HPDE6-E6E7 (cell line): ENCODE measurements around the gene CNBP.
"Not testable (repeated sequence)": the region's sequence is repeated elsewhere in the genome, so short reads cannot be mapped to it uniquely, and the experiment has no call there.

Experiments used
- DNase-seq: peaks from one replicate; pipeline ENCODE4 v3.0.0; 2011; ENCODE audit warnings: missing footprints; ENCODE audit errors: extremely low spot score

CNBP gene

GRCh38 chr3:129183569-129184395 is at the start of gene CNBP:
TSS of gene CNBP (minus strand) at chr3:129183896. CDS start at chr3:129171757, 12,139 bp downstream.
- DNase-seq, result peak; percentile 95

DNA sequence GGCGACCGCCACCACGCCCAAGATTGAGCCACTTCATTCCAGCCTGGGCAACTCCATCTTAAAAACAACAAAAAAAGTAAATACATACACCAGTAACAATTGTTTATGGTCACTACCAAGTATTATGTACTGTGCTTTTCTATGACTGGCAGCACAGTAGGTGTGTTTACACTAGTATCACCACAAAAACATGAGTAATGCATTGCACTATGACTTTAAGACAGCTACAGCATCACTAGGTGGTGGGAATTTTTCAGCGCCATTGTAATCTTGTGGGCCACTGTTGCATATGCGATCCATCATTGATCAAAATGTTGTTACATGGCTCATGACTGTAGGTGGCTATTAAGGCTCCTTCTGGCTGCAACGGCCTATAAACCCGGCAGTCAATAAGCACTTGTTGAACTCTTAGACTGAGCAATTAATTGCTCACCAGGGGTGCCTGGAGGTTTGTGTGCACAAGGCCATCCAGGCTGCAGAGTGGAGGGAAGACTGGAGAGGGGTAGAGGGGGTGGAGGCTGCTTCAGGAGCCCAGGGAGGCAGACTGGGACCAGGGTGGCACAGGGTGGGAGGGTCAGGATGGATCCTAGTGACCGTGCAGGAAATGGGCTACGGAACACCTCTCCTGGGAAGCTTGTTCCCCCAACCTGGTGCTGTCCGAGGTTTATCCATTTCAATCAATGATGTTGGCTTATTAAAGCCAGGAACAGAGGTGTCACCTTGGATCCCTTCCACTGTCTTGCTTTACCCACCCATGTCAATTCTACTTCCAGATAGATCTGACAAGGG is 47.8 kb upstream of the CNBP start:
- DNase-seq, result no peak

DNA sequence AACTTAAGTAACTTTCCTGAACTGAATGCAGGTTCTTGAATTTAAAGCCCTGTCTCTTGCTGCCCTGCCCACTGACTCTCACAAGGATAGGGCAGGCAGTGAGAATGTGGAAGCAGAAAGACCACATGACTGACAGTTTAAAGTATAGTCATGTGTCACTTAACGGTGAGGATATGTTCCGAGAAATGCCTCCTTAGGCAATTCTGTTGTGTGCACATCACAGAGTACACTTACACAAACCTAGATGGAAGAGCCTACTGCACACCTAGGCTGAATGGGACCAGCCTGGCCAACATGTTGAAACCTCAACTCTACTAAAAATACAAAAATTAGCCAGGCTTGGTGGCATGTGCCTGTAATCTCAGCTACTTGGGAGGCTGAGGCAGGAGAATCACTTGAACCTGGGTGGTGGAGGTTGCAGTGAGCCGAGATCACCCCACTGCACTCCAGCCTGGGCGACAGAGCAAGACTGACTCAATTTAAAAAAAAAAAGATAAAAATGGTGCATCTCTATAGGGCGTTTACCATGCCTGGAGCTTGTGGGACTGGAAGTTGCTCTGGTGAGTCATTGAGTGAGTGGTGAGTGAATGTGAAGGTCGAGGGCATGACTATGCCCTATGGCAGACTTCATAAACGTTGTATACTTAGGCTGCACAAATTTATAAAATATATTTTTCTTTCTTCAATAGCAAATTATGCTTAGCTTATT is 46.8 kb upstream of the CNBP start:
- no peak for DNase-seq

DNA sequence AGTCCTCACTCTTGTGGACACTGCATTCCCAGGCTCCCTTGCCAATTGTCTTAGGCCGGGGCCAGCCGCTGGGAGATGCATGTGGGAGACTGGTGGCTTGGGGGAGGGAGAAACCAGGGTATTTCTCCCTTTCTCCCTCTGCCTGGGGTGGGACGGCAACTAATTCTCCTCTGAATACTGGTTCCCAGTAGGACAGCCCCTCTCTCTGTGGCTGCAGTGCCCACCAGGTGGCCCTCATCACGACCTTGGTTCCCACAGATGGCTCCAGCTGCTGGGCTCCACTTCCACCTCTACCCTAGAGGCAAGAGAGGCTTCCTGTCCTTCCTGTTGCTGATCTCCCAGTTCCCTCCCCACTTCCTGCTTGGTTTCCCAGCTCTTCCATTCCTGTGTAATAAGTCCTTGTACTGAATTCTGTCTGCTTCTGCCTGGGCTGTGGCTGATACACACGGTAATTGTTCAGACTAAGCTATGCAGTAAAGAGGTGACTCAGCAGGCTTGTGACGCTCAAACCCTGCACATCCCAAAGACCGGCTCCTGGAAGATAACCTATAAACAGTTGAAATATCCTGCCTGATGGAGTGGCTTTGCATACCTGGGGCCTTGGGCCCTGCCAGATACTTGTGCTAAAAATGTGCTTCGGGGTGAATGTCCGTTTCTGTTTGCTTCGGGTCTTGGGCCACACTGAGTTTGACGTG is 45.3 kb upstream of the CNBP start:
- no peak for DNase-seq

- DNase-seq, result no peak
Observed at GRCh38 chr3:129226374-129226773, 42.7 kb upstream of the CNBP start.

DNA sequence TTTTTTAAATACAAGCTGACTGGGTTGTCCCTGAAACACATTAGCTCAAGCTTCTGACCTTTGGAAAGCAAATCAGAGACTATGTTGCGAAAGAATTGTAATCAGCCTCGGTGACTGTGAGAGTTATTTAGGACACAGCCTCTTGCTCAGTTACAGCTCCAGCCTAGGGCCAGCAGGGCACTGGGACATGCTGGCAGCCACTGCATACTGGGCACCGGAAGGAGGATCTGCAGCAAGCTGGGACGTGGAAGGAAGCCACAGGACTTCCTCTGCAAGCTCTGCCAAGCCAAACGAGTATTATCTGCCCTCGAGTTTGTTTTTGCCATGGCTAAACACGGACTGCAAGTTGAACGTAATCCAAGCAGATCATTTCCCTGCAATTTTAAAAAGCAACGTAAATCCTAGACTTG is 41.3 kb upstream of the CNBP start:
- DNase-seq, result no peak

DNA sequence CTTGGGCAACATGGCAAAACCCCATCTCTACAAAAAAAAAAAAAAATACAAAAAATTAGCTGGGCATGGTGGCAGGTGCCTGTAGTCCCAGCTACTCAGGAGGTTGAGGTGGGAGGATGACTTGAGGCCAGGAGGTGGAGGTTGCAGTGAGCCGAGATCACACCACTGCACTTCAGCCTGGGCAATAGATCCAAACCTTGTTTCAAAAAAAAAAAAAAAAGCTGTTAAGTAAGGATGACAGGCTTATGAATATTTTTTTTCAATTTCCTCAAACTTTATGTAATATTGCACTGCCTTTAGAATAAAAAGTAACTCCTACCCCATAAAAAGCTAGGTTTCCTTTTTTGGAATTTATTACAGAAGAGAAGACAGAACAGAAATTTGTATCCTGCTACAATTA is 40.7 kb upstream of the CNBP start:
- DNase-seq, result not testable (repeated sequence)

- no peak for DNase-seq
Observed at GRCh38 chr3:129218742-129219141, 35.0 kb upstream of the CNBP start.

DNA sequence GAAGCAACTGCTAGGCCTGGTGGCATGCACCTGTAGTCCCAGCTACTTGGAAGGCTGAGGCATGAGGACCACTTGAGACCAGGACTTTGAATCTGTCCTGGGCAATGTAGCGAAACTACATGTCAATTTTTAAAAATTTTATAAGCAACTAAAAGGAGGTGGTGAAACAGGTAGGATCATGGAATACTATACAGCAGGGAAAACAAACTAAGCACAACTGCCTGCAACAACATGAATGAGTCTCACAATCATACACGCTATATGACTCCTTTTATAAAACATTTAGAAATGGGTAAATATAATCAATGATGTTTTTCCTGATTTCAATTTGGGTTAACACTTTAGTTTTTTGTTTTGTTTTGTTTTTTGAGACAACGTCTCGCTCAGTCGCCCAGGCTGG is 29.5 kb upstream of the CNBP start:
- no peak for DNase-seq

- DNase-seq, result peak; percentile 94
Observed at GRCh38 chr3:129211772-129212171, 28.1 kb upstream of the CNBP start.

DNA sequence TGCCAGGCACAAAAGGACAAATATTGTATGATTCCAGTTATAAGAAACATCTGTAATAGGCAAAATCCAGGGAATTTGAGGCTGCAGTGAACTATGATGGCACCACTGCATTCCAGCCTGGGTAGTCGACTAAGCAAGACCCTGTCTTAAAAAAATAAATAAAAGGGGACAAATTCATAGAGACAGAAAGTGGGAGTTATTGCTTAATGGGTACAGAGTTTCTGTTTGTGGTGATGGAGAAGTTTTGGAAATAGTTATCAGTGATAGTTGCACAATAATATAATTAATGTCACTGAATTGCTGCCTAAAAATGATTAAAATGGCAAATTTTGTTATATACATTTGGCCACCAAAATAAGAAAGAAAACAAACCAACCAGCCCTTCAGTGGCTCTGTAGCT is 27.6 kb upstream of the CNBP start:
- no peak for DNase-seq

DNA sequence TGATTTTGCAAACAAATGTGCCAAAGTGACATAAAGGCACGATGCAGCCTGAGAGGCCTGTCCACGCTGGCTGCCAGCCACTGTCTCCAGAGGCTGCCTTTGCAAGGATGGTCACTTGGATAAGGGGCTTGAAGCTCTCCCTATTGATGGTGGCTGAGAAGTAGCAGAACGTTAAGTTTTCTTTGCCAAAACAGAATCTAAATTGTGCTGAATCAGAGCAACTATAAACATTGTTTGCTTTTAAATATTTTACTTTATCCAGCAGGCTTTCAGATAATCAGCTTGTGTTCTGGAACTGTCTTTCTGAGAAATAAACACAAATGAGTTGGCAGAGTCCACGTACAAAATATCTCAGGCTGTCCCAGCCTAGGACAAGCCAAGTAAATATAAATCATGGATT is 23.8 kb upstream of the CNBP start:
- no peak for DNase-seq

- no peak for DNase-seq
Observed at GRCh38 chr3:129205109-129205832, 21.6 kb upstream of the CNBP start.

DNA sequence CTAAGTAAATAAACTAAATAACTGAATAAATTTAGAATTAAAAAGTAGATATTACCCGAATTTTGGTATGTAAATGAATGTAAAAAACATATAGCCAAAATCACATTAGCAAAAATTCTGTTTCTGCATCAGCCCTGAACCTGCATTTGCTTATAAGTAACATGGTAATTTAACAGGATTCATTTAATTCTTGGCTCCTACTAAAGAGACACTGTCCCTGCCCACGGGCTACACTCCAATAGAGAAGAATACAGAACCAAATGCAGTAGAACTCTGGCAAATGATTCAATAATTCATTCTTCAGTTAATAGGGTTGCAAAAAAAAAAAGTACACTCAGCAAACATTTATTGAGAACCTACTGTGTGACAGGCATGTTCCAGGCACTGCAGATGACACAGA is 20.8 kb upstream of the CNBP start:
- no peak for DNase-seq

DNA sequence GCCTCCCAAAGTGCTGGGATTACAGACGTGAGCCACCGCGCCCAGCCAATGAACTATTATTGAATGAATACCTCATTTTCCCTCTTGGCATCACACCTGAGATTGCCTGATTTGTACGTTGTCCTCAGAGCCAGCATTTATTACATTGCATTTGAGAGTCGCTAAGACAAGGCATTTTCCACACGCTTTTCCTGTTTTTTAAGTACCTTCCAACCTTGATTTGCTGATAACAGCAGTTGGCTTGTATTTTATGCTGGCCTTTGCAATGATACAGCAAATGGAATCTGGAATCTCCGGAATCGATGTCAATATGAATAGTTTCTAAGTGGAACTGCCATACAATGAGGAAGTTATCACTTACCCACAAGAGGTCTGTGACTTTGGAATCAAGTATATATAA is 15.7 kb upstream of the CNBP start:
- DNase-seq, result no peak

DNA sequence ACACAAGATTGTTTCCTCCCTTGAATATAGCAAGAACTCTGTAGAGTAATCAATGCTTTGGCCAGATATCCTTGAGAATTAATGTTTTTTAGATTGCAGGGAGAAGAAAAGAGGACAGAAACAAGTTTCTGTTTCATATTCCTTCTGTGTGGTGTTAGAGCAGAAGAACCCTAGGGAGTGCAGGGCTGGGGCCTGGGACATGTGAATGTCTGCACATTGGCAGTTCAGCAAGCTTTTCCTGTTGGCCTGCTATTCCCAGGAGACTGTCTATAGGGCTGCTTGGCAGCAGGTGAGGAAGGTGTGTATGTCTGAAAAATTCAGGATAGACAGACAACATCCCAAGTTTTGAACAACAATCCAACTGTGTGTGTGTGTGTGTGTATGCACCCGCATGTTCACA is 13.6 kb upstream of the CNBP start:
- DNase-seq, result peak; percentile 27

GRCh38 chr3:129196601-129197000 is 12.9 kb upstream of the CNBP start:
- DNase-seq, result no peak

GRCh38 chr3:129195731-129196256 is 12.1 kb upstream of the CNBP start:
- peak; percentile 60 for DNase-seq

- DNase-seq, result not testable (repeated sequence)
Observed at GRCh38 chr3:129189793-129190192, 6.1 kb upstream of the CNBP start.

DNA sequence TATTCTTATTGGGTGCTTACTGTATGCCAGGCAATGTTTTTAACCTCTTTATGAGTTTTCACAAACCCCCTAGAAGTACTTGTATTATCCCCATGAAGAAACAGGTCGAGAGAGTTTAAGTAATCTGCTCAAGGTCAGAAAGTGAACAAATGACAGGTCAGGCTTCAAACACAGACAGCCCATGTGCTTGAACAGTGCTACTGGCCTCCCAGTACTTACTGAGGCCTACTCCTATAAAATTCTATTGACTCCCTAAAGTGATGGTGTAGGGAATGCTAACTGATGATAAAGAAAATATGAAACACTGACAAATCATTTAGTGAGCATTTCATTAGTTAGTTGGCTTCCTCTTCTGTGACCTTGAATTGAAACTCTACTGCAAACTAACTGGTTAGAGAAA is 4.2 kb upstream of the CNBP start:
- DNase-seq, result no peak

- DNase-seq, result no peak
Observed at GRCh38 chr3:129185783-129186182, 2.1 kb upstream of the CNBP start.
